Measurements from ENCODE around the gene CHAF1B. TPM values are rescaled to one million over a fixed set of nuclear protein-coding genes. Genes with fewer than 3 reads are reported as not detected.

Gene CHAF1B
- total RNA-seq, 4 donors from 2014 or later, result 0.83 to 1.6 (median 1.2) TPM

GRCh38 chr21:36431252-36431651 is 46.1 kb downstream of the CHAF1B start:
- TF ChIP-seq CTCF (IDR thresholded peaks at IDR 0.05) (no peak), EP300 (IDR thresholded peaks at IDR 0.05) (no peak), POLR2AphosphoS5 (IDR thresholded peaks at IDR 0.05) (no peak), POLR2A (IDR thresholded peaks at IDR 0.05; ENCODE audit: low read depth) (no peak)
- WGBS, result 73% methylated on average over 4 of the region's 4 CpGs
- DNase-seq (ENCODE audit: extremely low spot score), result no peak
- Histone ChIP-seq H3K4me1 (peaks cover 8 to 19% (median 15%) of the 10 kb centered on the region in 4 donors), H3K27me3 (peaks cover 0 to 8% (median 0%) of the 10 kb centered on the region in 4 donors), H3K27ac (replicated peaks in 1 of 4) (no peak overlapping the region), H3K9me3 (no peaks in the 10 kb centered on the region), H3K36me3 (no peaks in the 10 kb centered on the region), H3K4me3 (no peak overlapping the region)
- intact Hi-C loops (cut with DNase I), result no loop called here

DNA sequence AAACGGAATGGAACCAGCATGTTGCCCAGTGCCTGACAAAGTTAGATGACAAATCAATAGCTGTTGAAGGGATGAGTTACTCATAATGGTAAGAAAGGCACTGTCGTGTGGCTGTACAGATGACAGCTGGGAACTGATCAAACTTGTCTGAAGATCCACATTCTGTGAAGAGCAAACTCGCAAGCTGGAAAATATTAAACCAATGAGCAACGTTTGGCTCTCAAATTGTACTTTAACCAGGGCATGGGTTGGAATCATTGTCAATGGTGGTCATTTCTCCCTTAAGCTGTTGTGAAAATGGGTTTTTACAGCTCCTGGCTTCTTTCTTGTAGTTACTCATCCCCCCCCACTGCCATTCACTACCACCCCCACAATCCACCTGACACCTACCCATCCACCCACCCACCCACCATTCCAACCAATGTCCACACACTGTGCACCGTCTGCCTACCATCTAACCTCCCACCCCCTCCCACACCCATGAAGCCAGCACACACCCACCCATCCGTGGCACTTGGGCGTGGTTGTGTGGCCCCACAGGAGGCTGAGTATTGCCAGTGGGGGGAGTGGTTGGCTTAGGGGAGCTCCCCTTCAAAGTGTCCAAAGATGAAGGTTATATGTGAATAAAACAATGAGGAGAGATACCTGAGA is 48.0 kb downstream of the CHAF1B start:
- intact Hi-C loops (cut with DNase I), result no loop called here
- TF ChIP-seq POLR2AphosphoS5 (IDR thresholded peaks at IDR 0.05), result no peak
- TF ChIP-seq CTCF (IDR thresholded peaks at IDR 0.05), result no peak
- TF ChIP-seq EP300 (IDR thresholded peaks at IDR 0.05), result no peak
- TF ChIP-seq POLR2A (IDR thresholded peaks at IDR 0.05; ENCODE audit: low read depth), result no peak
- peaks cover 0 to 3% (median 0%) of the 10 kb centered on the region in 4 donors for H3K9me3 ChIP-seq
- H3K4me1 ChIP-seq, result peaks cover 8 to 19% (median 15%) of the 10 kb centered on the region in 4 donors
- no peaks in the 10 kb centered on the region for H3K36me3 ChIP-seq
- H3K27me3 ChIP-seq, result peaks cover 0 to 8% (median 0%) of the 10 kb centered on the region in 4 donors
- WGBS, result 88% methylated on average over 7 of the region's 7 CpGs
- H3K27ac ChIP-seq (replicated peaks in 1 of 4), result no peak overlapping the region
- no peak overlapping the region for H3K4me3 ChIP-seq
- DNase-seq (ENCODE audit: extremely low spot score), result no peak

GRCh38 chr21:36434144-36434543 is 49.0 kb downstream of the CHAF1B start:
- peaks cover 7 to 17% (median 14%) of the 10 kb centered on the region in 4 donors for H3K4me1 ChIP-seq
- peaks cover 0 to 3% (median 0%) of the 10 kb centered on the region in 4 donors for H3K9me3 ChIP-seq
- no peaks in the 10 kb centered on the region for H3K36me3 ChIP-seq
- no peak overlapping the region for H3K4me3 ChIP-seq
- no peak for TF ChIP-seq POLR2A (IDR thresholded peaks at IDR 0.05; ENCODE audit: low read depth)
- TF ChIP-seq POLR2AphosphoS5 (IDR thresholded peaks at IDR 0.05), result no peak
- TF ChIP-seq EP300 (IDR thresholded peaks at IDR 0.05), result no peak
- TF ChIP-seq CTCF (IDR thresholded peaks at IDR 0.05), result no peak
- peaks cover 0 to 8% (median 0%) of the 10 kb centered on the region in 4 donors for H3K27me3 ChIP-seq
- intact Hi-C loops (cut with DNase I), result no loop called here
- no peak overlapping the region for H3K27ac ChIP-seq (replicated peaks in 1 of 4)
- WGBS, result 99% methylated on average over 5 of the region's 6 CpGs
- DNase-seq (ENCODE audit: extremely low spot score), result no peak

DNA sequence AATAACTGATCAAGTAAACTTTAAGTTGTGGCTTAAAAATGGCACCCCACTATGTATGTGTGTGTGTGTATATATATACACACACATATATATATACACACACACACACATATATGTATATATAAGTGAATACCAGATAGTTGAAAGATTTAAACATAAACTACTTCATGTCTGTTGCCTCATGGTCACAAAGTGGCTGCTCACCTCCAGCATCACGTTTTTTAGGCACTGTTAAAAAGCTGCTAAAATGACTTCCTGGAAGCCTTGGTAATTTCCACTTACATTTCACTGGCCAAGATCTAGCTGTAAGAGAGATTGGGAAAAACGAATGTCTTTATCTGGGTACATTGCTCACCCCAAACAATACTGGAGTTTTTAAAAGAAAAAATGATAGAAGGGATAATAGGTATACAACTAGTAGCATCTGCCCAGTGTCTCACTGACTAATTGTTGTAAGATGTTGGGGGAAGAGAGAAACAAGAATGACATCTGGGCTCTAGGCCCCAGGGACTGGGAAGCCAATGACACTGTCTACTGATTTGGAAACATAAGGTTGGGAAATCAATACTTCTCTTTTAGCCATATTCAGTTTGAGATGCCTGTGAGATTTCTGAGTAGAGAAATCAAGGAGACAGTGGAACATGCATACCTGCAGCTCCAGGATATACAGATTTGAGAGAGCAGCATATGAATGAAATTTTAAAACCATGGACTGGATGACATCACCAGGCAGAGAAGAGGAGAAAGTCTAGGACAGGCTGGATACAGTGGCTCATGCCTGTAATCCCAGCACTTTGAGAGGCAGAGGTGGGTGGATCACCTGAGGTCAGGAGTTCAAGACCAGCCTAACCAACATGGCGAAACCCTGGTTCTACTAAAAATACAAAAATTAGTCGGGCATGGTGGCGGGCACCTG is 51.9 kb downstream of the CHAF1B start:
- H3K27me3 ChIP-seq, result peaks cover 0 to 7% (median 0%) of the 10 kb centered on the region in 4 donors
- no peak for TF ChIP-seq POLR2A (IDR thresholded peaks at IDR 0.05; ENCODE audit: low read depth)
- TF ChIP-seq CTCF (IDR thresholded peaks at IDR 0.05), result no peak
- TF ChIP-seq EP300 (IDR thresholded peaks at IDR 0.05), result no peak
- no peak for TF ChIP-seq POLR2AphosphoS5 (IDR thresholded peaks at IDR 0.05)
- 90% methylated on average over 5 of the region's 5 CpGs for WGBS
- H3K27ac ChIP-seq (replicated peaks in 1 of 4), result no peak overlapping the region
- H3K9me3 ChIP-seq, result peaks cover 0 to 3% (median 0%) of the 10 kb centered on the region in 4 donors
- no peaks in the 10 kb centered on the region for H3K4me1 ChIP-seq
- no peaks in the 10 kb centered on the region for H3K36me3 ChIP-seq
- H3K4me3 ChIP-seq, result no peak overlapping the region
- DNase-seq (ENCODE audit: extremely low spot score), result no peak
- intact Hi-C loops (cut with DNase I), result no loop called here

Data from esophagus muscularis mucosa (tissue), 4 donors.